Endodermal cell (in vitro differentiated cells): ENCODE measurements around the gene HEPN1. TPM values are rescaled to one million over a fixed set of nuclear protein-coding genes. Genes with fewer than 3 reads are reported as not detected.

ENCODE experiments used
- DNase-seq: peaks from one replicate; pipeline ENCODE4 v3.0.0-alpha.2; 2017
- H3K27ac ChIP-seq: 2 replicates; pipeline ENCODE4 v1.5.1; 2013; ENCODE audit warnings: mild to moderate bottlenecking, low read depth, low read length, moderate library complexity
- H3K27me3 ChIP-seq: 2 replicates; pipeline ENCODE4 v1.6.1; 2013; ENCODE audit warnings: mild to moderate bottlenecking, low read length, moderate library complexity; ENCODE audit not compliant: insufficient read depth, control insufficient read depth, poor library complexity, severe bottlenecking
- H3K36me3 ChIP-seq: 2 replicates; pipeline ENCODE4 v1.7.0; 2013; ENCODE audit warnings: mild to moderate bottlenecking, low read length, moderate library complexity; ENCODE audit not compliant: control insufficient read depth, insufficient read depth
- H3K4me1 ChIP-seq: one replicate; pipeline ENCODE4 v1.7.0; 2013; ENCODE audit warnings: low read length; ENCODE audit not compliant: control insufficient read depth, insufficient read depth
- H3K4me3 ChIP-seq: 2 replicates; pipeline ENCODE4 v1.5.1; 2013; ENCODE audit warnings: mild to moderate bottlenecking, low read length, moderate library complexity
- H3K9ac ChIP-seq: 2 replicates; pipeline ENCODE4 v1.6.1; 2013; ENCODE audit warnings: mild to moderate bottlenecking, low read length, moderate library complexity; ENCODE audit not compliant: poor library complexity, severe bottlenecking; ENCODE audit errors: extremely low read depth
- H3K9me3 ChIP-seq: 2 replicates; pipeline ENCODE4 v1.6.1; 2013; ENCODE audit warnings: mild to moderate bottlenecking, low read length, moderate library complexity; ENCODE audit not compliant: control insufficient read depth
- H3K27ac Mint-ChIP-seq: 2 replicates; pipeline ENCODE4 v1.8.0; 2020; ENCODE audit warnings: mixed read lengths
- H3K27me3 Mint-ChIP-seq: 2 replicates; pipeline ENCODE4 v1.8.0; 2021; ENCODE audit warnings: mild to moderate bottlenecking, mixed read lengths; ENCODE audit not compliant: insufficient read depth
- H3K36me3 Mint-ChIP-seq: 2 replicates; pipeline ENCODE4 v1.8.0; 2020; ENCODE audit warnings: low read depth, mixed read lengths
- H3K4me1 Mint-ChIP-seq: 2 replicates; pipeline ENCODE4 v1.8.0; 2020; ENCODE audit warnings: mixed read lengths
- H3K4me3 Mint-ChIP-seq: 2 replicates; pipeline ENCODE4 v1.8.0; 2020; ENCODE audit warnings: mild to moderate bottlenecking, moderate library complexity, mixed read lengths
- H3K9me3 Mint-ChIP-seq: 2 replicates; pipeline ENCODE4 v1.8.0; 2020; ENCODE audit warnings: mild to moderate bottlenecking, mixed read lengths
- WGBS, 2 experiments: methylation state at CpG; one replicate each; pipeline versions ENCODE4 v1.1.5 to v1.1.7; 2013; ENCODE audit warnings: missing lambda C conversion rate in 2 of 2, mixed read lengths in 1 of 2; ENCODE audit not compliant: insufficient coverage in 1 of 2, insufficient read length in 1 of 2; 5-methylcytosine and 5-hydroxymethylcytosine counted together
- total RNA-seq, 2 donors: library from RNA; stranded (reverse); fragmentation: NEBNext Ultra II Directional in 1 of 2; extraction: Animal tissue kit (Norgen Biotek cat#: 25700) in 1 of 2; gene quantifications; 2 replicates in 1 of 2; 3 replicates in 1 of 2; pipeline ENCODE4 v1.2.1, GENCODE V29; 2021
- TF ChIP-seq, protein P1 (sequence below): fragments of 200-600 bp; sonication (generic); conservative IDR thresholded peaks from 2 replicates; pipeline ENCODE4 v1.5.0; 2021; ENCODE audit warnings: antibody characterized with exemption, mild to moderate bottlenecking

The HEPN1 gene
- total RNA-seq, 2 donors from 2014 or later: not detected

GRCh38 chr11:124886476-124886875, 32.6 kb upstream of the HEPN1 start:
- Mint-ChIP-seq H3K4me3 (no peak overlapping the region), H3K9me3 (no peaks in the 10 kb centered on the region), H3K27ac (no peak overlapping the region), H3K4me1 (no peaks in the 10 kb centered on the region), H3K36me3 (no peaks in the 10 kb centered on the region), H3K27me3 (peaks cover 44% of the 10 kb centered on the region)
- no peak overlapping the region for H3K9ac ChIP-seq
- H3K27me3 ChIP-seq: peaks cover 29% of the 10 kb centered on the region
- no peaks in the 10 kb centered on the region for H3K4me1 ChIP-seq
- TF ChIP-seq, protein P1, sequence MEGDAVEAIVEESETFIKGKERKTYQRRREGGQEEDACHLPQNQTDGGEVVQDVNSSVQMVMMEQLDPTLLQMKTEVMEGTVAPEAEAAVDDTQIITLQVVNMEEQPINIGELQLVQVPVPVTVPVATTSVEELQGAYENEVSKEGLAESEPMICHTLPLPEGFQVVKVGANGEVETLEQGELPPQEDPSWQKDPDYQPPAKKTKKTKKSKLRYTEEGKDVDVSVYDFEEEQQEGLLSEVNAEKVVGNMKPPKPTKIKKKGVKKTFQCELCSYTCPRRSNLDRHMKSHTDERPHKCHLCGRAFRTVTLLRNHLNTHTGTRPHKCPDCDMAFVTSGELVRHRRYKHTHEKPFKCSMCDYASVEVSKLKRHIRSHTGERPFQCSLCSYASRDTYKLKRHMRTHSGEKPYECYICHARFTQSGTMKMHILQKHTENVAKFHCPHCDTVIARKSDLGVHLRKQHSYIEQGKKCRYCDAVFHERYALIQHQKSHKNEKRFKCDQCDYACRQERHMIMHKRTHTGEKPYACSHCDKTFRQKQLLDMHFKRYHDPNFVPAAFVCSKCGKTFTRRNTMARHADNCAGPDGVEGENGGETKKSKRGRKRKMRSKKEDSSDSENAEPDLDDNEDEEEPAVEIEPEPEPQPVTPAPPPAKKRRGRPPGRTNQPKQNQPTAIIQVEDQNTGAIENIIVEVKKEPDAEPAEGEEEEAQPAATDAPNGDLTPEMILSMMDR: no peak
- H3K36me3 ChIP-seq: no peaks in the 10 kb centered on the region
- no peak overlapping the region for H3K4me3 ChIP-seq
- peak; percentile 42 for DNase-seq
- H3K27ac ChIP-seq: no peak overlapping the region
- 86 to 89% methylated on average over 5 to 11 of the region's 11 CpGs for WGBS, 2 experiments
- no peaks in the 10 kb centered on the region for H3K9me3 ChIP-seq

DNA sequence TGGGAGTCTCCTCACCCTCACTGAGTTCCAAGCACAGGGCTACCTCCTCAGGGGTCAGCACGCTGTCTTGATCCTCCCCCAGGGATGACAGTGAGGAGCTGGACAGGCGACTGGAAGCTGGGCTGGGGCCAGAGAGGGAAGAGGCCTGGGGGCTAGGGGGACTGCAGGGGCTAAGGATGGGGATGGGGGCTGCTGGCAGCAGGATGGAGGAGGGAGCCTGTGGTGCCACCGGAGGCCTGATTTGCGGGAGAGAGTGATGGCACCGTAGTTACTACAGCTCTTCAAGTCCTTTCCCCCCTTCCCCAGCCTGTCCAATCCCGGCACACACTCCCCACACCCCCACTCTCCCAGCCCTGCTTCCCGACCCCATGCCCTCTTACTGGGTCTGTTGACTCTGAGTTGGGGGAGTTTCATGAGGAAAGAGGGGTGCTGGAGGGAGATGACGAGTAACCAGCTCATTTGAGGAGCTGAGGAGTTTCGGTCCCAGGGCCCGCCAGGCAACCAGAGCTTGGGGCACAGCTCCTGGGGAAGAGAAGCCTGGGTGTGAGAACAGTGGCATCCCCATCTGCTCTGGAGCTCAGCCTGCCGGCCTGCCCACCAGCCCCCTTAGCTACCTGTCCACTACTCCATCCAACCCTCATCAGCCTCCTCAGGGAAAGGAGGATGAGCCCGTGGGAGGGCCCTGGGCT, 31.9 kb upstream of the HEPN1 start:
- Histone ChIP-seq H3K36me3 (no peaks in the 10 kb centered on the region), H3K9me3 (no peaks in the 10 kb centered on the region), H3K9ac (no peak overlapping the region), H3K4me1 (no peaks in the 10 kb centered on the region), H3K27ac (no peak overlapping the region), H3K4me3 (no peak overlapping the region), H3K27me3 (peaks cover 34% of the 10 kb centered on the region)
- no peak overlapping the region for H3K4me3 Mint-ChIP-seq
- H3K4me1 Mint-ChIP-seq: no peaks in the 10 kb centered on the region
- TF ChIP-seq, protein P1: no peak
- H3K27me3 Mint-ChIP-seq: peaks cover 44% of the 10 kb centered on the region
- no peaks in the 10 kb centered on the region for H3K36me3 Mint-ChIP-seq
- no peak overlapping the region for H3K27ac Mint-ChIP-seq
- 73 to 93% methylated on average over 1 to 10 of the region's 12 CpGs for whole genome bisulfite sequencing, 2 experiments
- no peaks in the 10 kb centered on the region for H3K9me3 Mint-ChIP-seq
- peak; percentile 34 for DNase-seq

DNA sequence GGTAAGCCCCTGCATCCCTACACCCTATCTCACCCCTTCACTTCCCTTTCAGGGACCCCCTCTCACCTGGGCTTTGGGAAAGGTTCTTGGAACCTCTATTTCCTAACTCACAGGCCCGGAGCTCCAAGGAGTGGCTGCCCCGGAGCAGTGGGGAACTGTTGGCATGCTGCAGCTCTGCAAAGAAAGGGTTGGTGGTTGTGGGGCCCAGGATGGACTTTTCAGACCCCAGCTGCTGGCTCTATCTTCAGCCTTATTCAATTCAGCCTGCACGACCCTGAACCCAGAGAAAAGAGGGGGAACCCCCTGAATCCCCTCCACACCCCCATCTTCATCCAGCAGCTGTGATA, 31.4 kb upstream of the HEPN1 start:
- H3K4me3 ChIP-seq: no peak overlapping the region
- Mint-ChIP-seq H3K36me3 (no peaks in the 10 kb centered on the region), H3K27ac (no peak overlapping the region), H3K9me3 (no peaks in the 10 kb centered on the region), H3K27me3 (peaks cover 49% of the 10 kb centered on the region), H3K4me1 (no peaks in the 10 kb centered on the region), H3K4me3 (no peak overlapping the region)
- TF ChIP-seq, protein P1: no peak
- H3K36me3 ChIP-seq: no peaks in the 10 kb centered on the region
- no peak for DNase-seq
- H3K4me1 ChIP-seq: no peaks in the 10 kb centered on the region
- no peak overlapping the region for H3K27ac ChIP-seq
- H3K9ac ChIP-seq: no peak overlapping the region
- H3K27me3 ChIP-seq: peaks cover 39% of the 10 kb centered on the region
- 91% methylated on average over 2 of the region's 3 CpGs; no CpG with 5 or more reads in 1 of the 2 experiments for WGBS, 2 experiments
- H3K9me3 ChIP-seq: no peaks in the 10 kb centered on the region
